HG03354 (cell line): ENCODE data around the gene LYSMD2.

Experiments used
- ATAC-seq: cut with Tn5 transposase; IDR thresholded peaks from one replicate; pipeline ENCODE4 v1.9.1; 2021; ENCODE audit warnings: mild to moderate bottlenecking; ENCODE audit not compliant: unreplicated experiment, poor library complexity, severe bottlenecking

Gene LYSMD2

DNA sequence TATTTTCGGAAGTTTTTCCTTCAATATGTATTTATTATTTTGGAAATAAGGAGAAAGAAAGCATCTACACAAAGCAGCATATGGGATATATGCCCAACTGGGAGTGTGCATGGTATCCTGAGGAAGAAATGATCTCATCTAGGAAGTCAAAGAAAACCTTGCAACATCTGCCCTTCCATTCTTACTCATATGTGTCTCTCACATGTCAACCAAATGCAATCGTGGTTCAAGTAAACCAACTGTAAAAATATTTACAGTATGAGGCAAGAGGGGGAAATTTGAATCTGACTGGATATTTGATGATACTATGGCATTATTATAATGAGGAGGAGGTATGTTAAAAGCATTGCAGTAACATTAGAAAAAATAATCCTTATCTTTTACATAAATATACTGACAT, 59.4 kb downstream of the LYSMD2 start:
- ATAC-seq = no peak

DNA sequence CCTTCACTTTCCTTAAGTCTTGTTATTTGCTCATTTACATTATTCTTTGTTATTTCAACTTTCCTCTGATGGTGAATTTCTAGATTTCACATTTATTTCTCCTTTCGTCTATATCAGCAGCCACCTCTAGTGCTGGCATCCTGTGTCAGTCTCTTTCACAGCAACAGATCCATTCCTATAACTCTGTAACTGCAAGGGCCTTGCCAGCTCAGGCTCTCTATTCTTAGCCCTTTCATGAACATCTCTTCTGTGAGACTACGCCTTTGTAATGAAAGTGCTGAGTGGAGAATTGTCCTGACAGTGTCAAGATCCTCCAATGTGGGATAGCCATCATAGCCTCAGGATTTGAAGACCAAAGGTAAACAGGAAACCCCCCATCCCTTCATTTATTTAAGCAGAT, 60.0 kb downstream of the LYSMD2 start:
- ATAC-seq = no peak

DNA sequence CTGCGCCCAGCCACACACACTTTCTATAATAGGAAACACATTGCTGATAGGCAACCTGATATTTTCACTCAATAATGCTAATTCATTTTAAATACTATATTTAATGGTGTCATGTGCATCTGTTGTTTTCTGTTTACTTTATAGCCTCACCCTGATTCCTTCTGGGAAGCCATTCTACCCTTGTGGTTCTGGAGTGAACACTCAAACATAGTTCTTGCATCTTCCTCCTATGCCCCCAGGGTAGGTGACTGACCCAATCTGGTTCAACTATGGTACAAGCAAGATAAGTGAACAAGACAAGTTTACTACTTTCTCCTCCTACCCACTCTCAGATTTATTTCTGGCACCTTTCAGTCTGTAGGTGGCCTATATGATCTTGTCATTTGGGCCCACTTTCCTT, 60.4 kb downstream of the LYSMD2 start:
- no peak for ATAC-seq

DNA sequence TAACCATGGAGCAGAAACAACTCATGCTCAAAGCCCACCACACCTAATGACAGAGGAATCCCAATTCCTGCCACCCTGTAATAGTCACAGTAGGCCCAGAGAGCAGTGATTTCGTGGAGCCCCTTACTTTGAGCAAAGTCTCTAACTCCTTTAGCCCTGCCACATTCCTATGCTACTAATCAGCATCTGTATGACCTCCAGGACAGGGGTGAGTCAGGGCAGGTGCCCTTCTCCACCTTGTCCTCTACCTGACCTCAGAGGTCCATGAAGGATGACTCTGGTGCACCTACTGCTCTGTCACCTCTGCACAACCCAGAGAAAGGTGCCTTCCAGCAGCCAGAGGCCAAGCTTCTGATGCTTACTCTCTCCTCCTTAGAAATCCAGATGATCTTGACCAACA, 62.2 kb downstream of the LYSMD2 start:
- no peak for ATAC-seq
